IMR-90 (cell line): ENCODE measurements around the gene EXOC4. TPM values are rescaled to one million over a fixed set of nuclear protein-coding genes. Genes with fewer than 3 reads are reported as not detected.

Experiments
- ATAC-seq: fragments of 200-7000 bp; cut with Tn5 transposase; 2 replicates; pipeline ENCODE4 v1.9.1; 2020; ENCODE audit warnings: low read depth, mild to moderate bottlenecking, moderate library complexity
- BruUV-seq: library from RNA; stranded (reverse); fragments of 400-500 nt; replicated peaks from 2 replicates; lab custom pipeline; 2021; lab: Mats Ljungman, UMichigan
- CTCF ChIA-PET: fragments of 300-600 bp; formaldehyde crosslinking; extraction: SDS; loops from one replicate; lab custom pipeline; 2021; ENCODE audit warnings: antibody characterized with exemption; lab: Yijun Ruan, JAX
- POLR2A ChIA-PET: fragments of 300-600 bp; sonication (Branson Sonifier 250); formaldehyde crosslinking; loops from one replicate; lab custom pipeline; 2022; ENCODE audit warnings: antibody characterized with exemption; ENCODE audit not compliant: unreplicated experiment; lab: Charles Lee
- DNase-seq: peaks from one replicate; pipeline ENCODE4 v3.0.0; 2013
- H2AFZ ChIP-seq: replicated peaks from 2 replicates; pipeline ENCODE3; 2013; ENCODE audit warnings: low read length, mild to moderate bottlenecking; ENCODE audit not compliant: poor library complexity
- H2AK5ac ChIP-seq: 2 replicates; pipeline ENCODE4 v1.6.1; 2013; ENCODE audit warnings: low read depth, low read length, inconsistent platforms
- H2AK9ac ChIP-seq: replicated peaks from 2 replicates; pipeline ENCODE3; 2013; ENCODE audit warnings: mild to moderate bottlenecking, low read depth, low read length, moderate library complexity; ENCODE audit not compliant: poor library complexity
- H2BK120ac ChIP-seq: 2 replicates; pipeline ENCODE4 v1.6.1; 2013; ENCODE audit warnings: low read depth, low read length, inconsistent platforms
- H2BK15ac ChIP-seq: 3 replicates; pipeline ENCODE4 v1.6.1; 2013; ENCODE audit warnings: low read depth, low read length, inconsistent platforms
- H2BK20ac ChIP-seq: 2 replicates; pipeline ENCODE4 v1.6.1; 2013; ENCODE audit warnings: low read depth, mild to moderate bottlenecking, inconsistent platforms, low read length, moderate library complexity
- H2BK5ac ChIP-seq: 2 replicates; pipeline ENCODE4 v1.6.1; 2013; ENCODE audit warnings: mild to moderate bottlenecking, low read depth, low read length, inconsistent platforms; ENCODE audit not compliant: poor library complexity, severe bottlenecking
- H3K14ac ChIP-seq: replicated peaks from 2 replicates; pipeline ENCODE4 v1.6.1; 2013; ENCODE audit warnings: low read depth, low read length, inconsistent platforms
- H3K18ac ChIP-seq: 2 replicates; pipeline ENCODE4 v1.6.1; 2013; ENCODE audit warnings: low read depth, low read length, control low read depth
- H3K23ac ChIP-seq: 2 replicates; pipeline ENCODE4 v1.6.1; 2013; ENCODE audit warnings: low read depth, low read length, inconsistent platforms
- H3K27ac ChIP-seq: 2 replicates; pipeline ENCODE4 v1.5.1; 2013; ENCODE audit warnings: mild to moderate bottlenecking, control low read depth, low read length; ENCODE audit not compliant: insufficient read depth
- H3K27me3 ChIP-seq: 2 replicates; pipeline ENCODE4 v1.6.1; 2013; ENCODE audit warnings: low read length; ENCODE audit not compliant: control insufficient read depth, insufficient read depth
- H3K36me3 ChIP-seq: 2 replicates; pipeline ENCODE4 v1.6.1; 2013; ENCODE audit warnings: low read length, mixed read lengths; ENCODE audit not compliant: control insufficient read depth, insufficient read depth
- H3K4ac ChIP-seq: 2 replicates; pipeline ENCODE4 v1.6.1; 2013; ENCODE audit warnings: low read depth, low read length, inconsistent platforms
- H3K4me1 ChIP-seq: 2 replicates; pipeline ENCODE4 v1.6.1; 2013; ENCODE audit warnings: low read length, mixed read lengths; ENCODE audit not compliant: control insufficient read depth, insufficient read depth
- H3K4me2 ChIP-seq: 2 replicates; pipeline ENCODE4 v1.6.1; 2013; ENCODE audit warnings: low read depth, mild to moderate bottlenecking, control low read depth, low read length, moderate library complexity
- H3K4me3 ChIP-seq: 2 replicates; pipeline ENCODE4 v1.5.1; 2013; ENCODE audit warnings: low read depth, mild to moderate bottlenecking, control low read depth, low read length, moderate library complexity; ENCODE audit not compliant: insufficient read depth
- H3K56ac ChIP-seq: 2 replicates; pipeline ENCODE4 v1.6.1; 2013; ENCODE audit warnings: low read length, inconsistent platforms; ENCODE audit not compliant: insufficient read depth; ENCODE audit errors: extremely low read depth
- H3K79me1 ChIP-seq, 2 experiments: 2 replicates each; pipeline ENCODE4 v1.6.1; 2013; ENCODE audit warnings: low read length in 2 of 2, inconsistent platforms in 1 of 2, low read depth in 1 of 2
- H3K9ac ChIP-seq: 2 replicates; pipeline ENCODE4 v1.6.1; 2013; ENCODE audit warnings: low read depth, low read length, control low read depth
- H3K9me1 ChIP-seq: 2 replicates; pipeline ENCODE4 v1.6.1; 2013; ENCODE audit warnings: low read length, inconsistent platforms; ENCODE audit not compliant: insufficient read depth
- H3K9me3 ChIP-seq: 2 replicates; pipeline ENCODE4 v1.6.1; 2013; ENCODE audit warnings: low read length; ENCODE audit not compliant: control insufficient read depth, insufficient read depth
- H4K20me1 ChIP-seq: 2 replicates; pipeline ENCODE4 v1.6.1; 2013; ENCODE audit warnings: low read length, inconsistent platforms; ENCODE audit not compliant: insufficient read depth
- H4K5ac ChIP-seq: 2 replicates; pipeline ENCODE4 v1.6.1; 2013; ENCODE audit warnings: mild to moderate bottlenecking, low read depth, low read length, control low read depth
- H4K8ac ChIP-seq, 2 experiments: 2 replicates each; pipeline ENCODE4 v1.6.1; 2013; ENCODE audit warnings: low read depth in 2 of 2, low read length in 2 of 2, control low read depth in 1 of 2, inconsistent platforms in 1 of 2
- H4K91ac ChIP-seq: 2 replicates; pipeline ENCODE4 v1.6.1; 2013; ENCODE audit warnings: low read depth, low read length, inconsistent platforms; ENCODE audit not compliant: insufficient read depth
- BHLHE40 ChIP-seq: fragments of 150-350 bp; IDR thresholded peaks from 2 replicates; pipeline ENCODE4 v1.6.1; 2016; ENCODE audit warnings: mild to moderate bottlenecking, low read depth, low read length
- CEBPB ChIP-seq: IDR thresholded peaks from 2 replicates; pipeline ENCODE4 v1.6.1; 2012; ENCODE audit warnings: low read depth, low read length, improper control_type of control experiment
- CHD1 ChIP-seq: IDR thresholded peaks from 2 replicates; pipeline ENCODE4 v1.6.1; 2012; ENCODE audit warnings: low read depth, low read length, improper control_type of control experiment
- CTCF ChIP-seq: conservative IDR thresholded peaks from 2 replicates; pipeline ENCODE4 v1.5.1; 2012; ENCODE audit warnings: mild to moderate bottlenecking, low read depth, low read length, improper control_type of control experiment
- ELK1 ChIP-seq: fragments of 150-350 bp; IDR thresholded peaks from 2 replicates; pipeline ENCODE4 v1.6.1; 2016; ENCODE audit warnings: low read depth, mild to moderate bottlenecking, low read length, moderate library complexity, borderline replicate concordance
- FOS ChIP-seq: fragments of 150-350 bp; IDR thresholded peaks from 2 replicates; pipeline ENCODE4 v1.6.1; 2016; ENCODE audit warnings: low read depth, low read length
- MAFK ChIP-seq: IDR thresholded peaks from 2 replicates; pipeline ENCODE4 v1.6.1; 2012; ENCODE audit warnings: low read depth, low read length, improper control_type of control experiment
- MAZ ChIP-seq: IDR thresholded peaks from 2 replicates; pipeline ENCODE4 v1.6.1; 2012; ENCODE audit warnings: low read depth, mild to moderate bottlenecking, low read length, improper control_type of control experiment, moderate library complexity, borderline replicate concordance
- MXI1 ChIP-seq: IDR thresholded peaks from 2 replicates; pipeline ENCODE4 v1.6.1; 2012; ENCODE audit warnings: low read depth, mild to moderate bottlenecking, low read length, moderate library complexity, borderline replicate concordance
- NFE2L2 ChIP-seq: fragments of 150-350 bp; IDR thresholded peaks from 2 replicates; pipeline ENCODE4 v1.6.1; 2016; ENCODE audit warnings: low read depth, mild to moderate bottlenecking, low read length
- POLR2A ChIP-seq: IDR thresholded peaks from 2 replicates; pipeline ENCODE4 v1.6.1; 2012; ENCODE audit warnings: mild to moderate bottlenecking, low read depth, low read length
- RAD21 ChIP-seq: IDR thresholded peaks from 2 replicates; pipeline ENCODE4 v1.6.1; 2012; ENCODE audit warnings: low read length, improper control_type of control experiment
- RCOR1 ChIP-seq: IDR thresholded peaks from 2 replicates; pipeline ENCODE4 v1.6.1; 2012; ENCODE audit warnings: mild to moderate bottlenecking, low read length, improper control_type of control experiment; ENCODE audit not compliant: insufficient replicate concordance
- RFX5 ChIP-seq: IDR thresholded peaks from 2 replicates; pipeline ENCODE4 v1.8.0; 2012; ENCODE audit warnings: low read depth, mild to moderate bottlenecking, low read length, moderate library complexity
- SMC3 ChIP-seq: fragments of 150-350 bp; IDR thresholded peaks from 2 replicates; pipeline ENCODE4 v1.6.1; 2016; ENCODE audit warnings: low read depth, mild to moderate bottlenecking, antibody characterized with exemption, low read length, moderate library complexity
- USF2 ChIP-seq: fragments of 150-350 bp; IDR thresholded peaks from 2 replicates; pipeline ENCODE4 v1.6.1; 2017; ENCODE audit warnings: mild to moderate bottlenecking, antibody characterized with exemption, low read length, low read depth
- WGBS, 2 experiments: methylation state at CpG; one replicate each; pipeline versions ENCODE4 v1.1.5 to v1.1.7; 2013; ENCODE audit warnings: missing lambda C conversion rate in 2 of 2; ENCODE audit not compliant: insufficient read length in 1 of 2; ENCODE audit errors: extremely low coverage in 2 of 2; 5-methylcytosine and 5-hydroxymethylcytosine counted together
- dilution Hi-C: fragments of 300-500 bp; cut with HindIII; formaldehyde crosslinking; loops from one replicate; pipeline ENCODE4 v1.14.3; 2018; ENCODE audit warnings: low sequenced_read_pairs; ENCODE audit not compliant: unreplicated experiment
- in situ Hi-C: fragments of 300-500 bp; cut with MboI; formaldehyde crosslinking; loops from 3 replicates; pipeline ENCODE4 v1.14.3; 2019; ENCODE audit warnings: low sequenced_read_pairs, inconsistent platforms, mixed read lengths
- intact Hi-C: fragments of 100-400 bp; cut with micrococcal nuclease; formaldehyde crosslinking; loops from 2 replicates; pipeline ENCODE4 v1.10.0; 2022
- polyA plus RNA-seq, 3 experiments: library from polyadenylated mRNA; depleted of rRNA; stranded (reverse); fragments of >200 nt; gene quantifications; 2 replicates each; pipeline ENCODE4 v1.2.3, GENCODE V29; 2012; ENCODE audit warnings: low replicate concordance in 1 of 3
- total RNA-seq: library from RNA; depleted of rRNA; stranded (reverse); fragments of >200 nt; gene quantifications from 2 replicates; pipeline ENCODE4 v1.2.3, GENCODE V29; 2012

Gene EXOC4
- total and polyA plus RNA-seq, 2 of the 4 experiments (the other 2 are of a cell fraction): 25.4 to 94.6 TPM

GRCh38 chr7:133367561-133367960, 114.7 kb downstream of the EXOC4 start:
- Histone ChIP-seq H3K4me3 (no peak overlapping the region), H2AK9ac (no peak overlapping the region), H2BK15ac (no peak overlapping the region), H3K27ac (no peak overlapping the region), H3K9me3 (no peaks in the 10 kb centered on the region), H3K18ac (no peak overlapping the region), H2AK5ac (no peak overlapping the region), H3K4ac (no peak overlapping the region), H3K9me1 (peaks cover 3% of the 10 kb centered on the region; the same call in 1 of the 2 replicates), H3K4me1 (peaks cover 6% of the 10 kb centered on the region), H3K9ac (no peak overlapping the region), H3K23ac (no peak overlapping the region), H3K79me1 (peaks cover 17 to 21% of the 10 kb centered on the region in 2 experiments), H3K36me3 (0 out of 2 replicates have a peak, but pooled peaks cover 1% of the 10 kb centered on the region), H4K8ac (no peak overlapping the region), H3K27me3 (no peaks in the 10 kb centered on the region), H4K5ac (no peak overlapping the region), H2AFZ (no peak overlapping the region), H4K20me1 (no peaks in the 10 kb centered on the region), H3K14ac (no peak overlapping the region), H2BK20ac (peak overlapping the region; percentile 8; the same call in 1 of the 2 replicates), H4K91ac (no peak overlapping the region), H3K56ac (no peak overlapping the region), H2BK5ac (no peak overlapping the region), H3K4me2 (no peak overlapping the region), H2BK120ac (no peak overlapping the region)
- no peak for ATAC-seq
- intact Hi-C loops: no loop called here
- ChIA-PET CTCF (no interaction called here), POLR2A (no interaction called here)
- dilution Hi-C loops: no loop called here
- no CpG with 5 or more reads among the region's 3 CpGs for WGBS, 2 experiments
- in situ Hi-C loops: no loop called here
- no TSS peak for BruUV-seq
- DNase-seq: no peak
- no peak for TF ChIP-seq CTCF
- no peak for TF ChIP-seq USF2
- TF ChIP-seq ELK1: no peak
- no peak for TF ChIP-seq CHD1
- TF ChIP-seq RFX5: no peak
- TF ChIP-seq NFE2L2: no peak
- no peak for TF ChIP-seq RAD21
- no peak for TF ChIP-seq MAFK
- no peak for TF ChIP-seq POLR2A
- TF ChIP-seq RCOR1: no peak
- no peak for TF ChIP-seq CEBPB
- no peak for TF ChIP-seq MXI1
- TF ChIP-seq FOS: no peak
- no peak for TF ChIP-seq BHLHE40
- no peak for TF ChIP-seq SMC3
- no peak for TF ChIP-seq MAZ
